HG03139 (cell line): ENCODE data around the gene ESYT2.
"Not testable (repeated sequence)": the region's sequence is repeated elsewhere in the genome, so short reads cannot be mapped to it uniquely, and the experiment has no call there.

ENCODE experiments used
- ATAC-seq: cut with Tn5 transposase; IDR thresholded peaks from one replicate; pipeline ENCODE4 v1.9.1; 2021; ENCODE audit not compliant: unreplicated experiment

The ESYT2 gene

DNA sequence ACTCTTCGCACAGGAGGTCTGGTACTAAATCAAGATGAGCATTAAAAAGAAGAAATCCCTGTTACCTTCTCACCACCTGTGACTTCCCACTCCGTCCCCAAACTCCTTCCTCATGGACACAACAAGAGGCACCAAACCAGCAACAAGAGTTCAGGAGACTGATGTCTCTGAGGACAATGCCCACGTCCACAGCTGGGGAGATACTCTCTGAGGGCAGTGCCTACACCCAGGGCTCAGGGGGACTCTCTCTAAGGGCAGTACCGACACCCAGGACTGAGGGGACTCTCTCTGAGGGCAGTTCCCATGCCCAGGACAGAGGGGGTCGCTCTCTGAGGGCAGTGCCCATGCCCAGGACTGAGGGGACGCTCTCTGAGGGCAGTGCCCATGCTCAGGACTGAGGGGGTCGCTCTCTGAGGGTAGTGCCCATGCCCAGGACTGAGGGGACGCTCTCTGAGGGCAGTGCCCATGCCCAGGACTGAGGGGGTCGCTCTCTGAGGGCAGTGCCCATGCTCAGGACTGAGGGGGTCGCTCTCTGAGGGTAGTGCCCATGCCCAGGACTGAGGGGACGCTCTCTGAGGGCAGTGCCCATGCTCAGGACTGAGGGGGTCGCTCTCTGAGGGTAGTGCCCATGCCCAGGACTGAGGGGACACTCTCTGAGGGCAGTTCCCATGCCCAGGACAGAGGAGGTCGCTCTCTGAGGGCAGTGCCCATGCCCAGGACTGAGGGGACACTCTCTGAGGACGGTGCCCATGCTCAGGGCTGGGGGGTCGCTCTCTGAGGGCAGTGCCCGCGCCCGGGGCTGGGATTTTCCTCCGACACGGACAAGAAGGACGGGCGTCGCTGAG is 125.4 kb downstream of the ESYT2 start:
- ATAC-seq = not testable (repeated sequence)

DNA sequence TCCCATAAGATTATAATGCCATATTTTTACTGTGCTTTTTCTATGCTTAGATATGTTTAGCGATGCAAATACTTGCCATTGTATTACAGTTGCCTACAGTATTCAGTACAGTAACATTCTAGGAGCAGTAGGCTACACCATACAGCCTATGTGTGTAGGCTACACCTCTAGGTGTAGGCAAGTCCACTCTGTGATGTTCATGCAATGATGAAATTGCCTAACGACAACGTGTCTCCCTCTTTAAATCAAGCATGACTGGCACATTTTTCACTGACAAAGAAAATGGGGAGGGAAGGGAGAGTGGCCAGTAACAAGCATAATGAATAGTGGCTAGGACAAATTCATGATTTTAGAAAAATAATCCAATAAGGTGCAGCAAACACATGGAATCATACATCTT is 126.4 kb downstream of the ESYT2 start:
- ATAC-seq = no peak

DNA sequence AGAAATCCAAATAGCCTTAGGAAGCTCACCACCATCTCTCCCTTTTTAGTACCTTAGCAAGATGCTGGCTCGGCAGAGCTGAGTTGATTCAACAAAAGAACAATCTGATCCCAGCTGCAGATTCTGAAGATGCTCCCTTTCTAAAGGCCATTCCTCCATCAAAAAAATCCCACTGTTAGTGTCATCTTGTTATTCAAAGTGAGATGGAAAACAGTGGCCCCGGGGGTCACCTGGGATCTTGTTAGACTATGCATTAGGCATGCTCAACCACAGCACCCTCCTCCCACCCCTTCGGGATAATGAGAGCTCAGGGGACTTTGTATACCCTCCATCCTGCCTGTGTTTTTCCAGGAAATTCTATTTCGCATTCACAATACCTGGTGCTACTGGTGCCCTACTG is 127.1 kb downstream of the ESYT2 start:
- no peak for ATAC-seq

DNA sequence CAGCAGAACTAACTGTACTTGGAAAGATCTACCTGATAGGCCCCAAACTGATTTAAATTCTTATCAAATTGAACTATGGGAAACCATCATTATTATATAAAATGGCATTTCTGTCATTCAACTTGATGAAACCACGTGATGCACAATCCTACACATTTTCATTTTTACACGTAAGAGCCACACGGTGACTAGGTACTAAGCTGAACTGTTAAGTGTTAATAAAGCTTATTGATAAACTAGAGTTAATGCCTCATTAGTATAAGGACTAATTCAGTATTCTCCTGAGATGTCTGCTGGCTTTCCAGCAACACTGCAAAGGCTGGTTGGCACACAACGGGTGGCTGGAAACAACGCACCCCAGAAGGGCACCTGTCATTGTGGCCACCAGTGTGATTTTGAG is 129.3 kb downstream of the ESYT2 start:
- no peak for ATAC-seq

DNA sequence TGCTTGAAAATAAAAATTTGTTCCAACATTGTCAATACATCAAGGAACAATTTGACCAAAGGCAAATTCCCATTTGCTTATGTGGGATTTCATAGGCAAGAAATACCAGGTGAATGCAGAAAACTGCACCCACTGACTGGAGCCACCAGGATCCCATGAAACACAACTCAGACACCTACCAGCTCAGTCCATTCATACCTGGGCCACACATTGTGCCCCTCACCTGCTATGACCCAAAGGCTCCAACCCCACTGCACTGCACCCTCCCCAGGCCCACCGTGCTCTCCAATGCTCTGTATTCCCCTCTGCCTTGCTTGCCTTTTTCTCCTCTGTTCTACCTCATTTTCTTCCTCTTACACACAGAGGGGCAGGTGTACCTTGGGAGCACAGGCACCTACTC is 130.0 kb downstream of the ESYT2 start:
- ATAC-seq = no peak

DNA sequence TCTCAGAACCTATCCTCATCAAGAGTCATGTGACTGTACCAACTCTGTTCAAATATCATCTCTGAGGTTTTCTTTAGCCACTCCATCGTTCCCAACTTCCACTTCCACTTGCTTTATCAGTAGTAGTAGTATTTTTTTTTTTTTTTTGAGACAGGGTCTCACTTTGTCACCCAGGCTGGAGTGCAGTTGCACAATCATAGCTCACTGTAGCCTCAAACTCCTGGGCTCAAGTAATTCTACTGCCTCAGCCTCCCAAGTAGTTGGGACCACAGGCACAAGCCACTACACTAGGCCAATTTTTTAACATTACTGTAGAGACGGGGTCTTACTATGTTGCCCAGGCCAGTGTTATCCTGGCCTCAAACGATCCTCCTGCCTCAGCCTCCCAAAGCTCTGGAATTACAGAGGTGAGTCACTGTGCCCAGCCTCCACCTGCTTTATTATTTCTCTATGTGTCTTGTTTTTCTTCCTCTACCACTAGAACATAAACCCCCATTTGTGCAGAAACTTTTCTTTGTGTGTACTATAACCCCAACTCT is 130.6 kb downstream of the ESYT2 start:
- ATAC-seq = no peak

DNA sequence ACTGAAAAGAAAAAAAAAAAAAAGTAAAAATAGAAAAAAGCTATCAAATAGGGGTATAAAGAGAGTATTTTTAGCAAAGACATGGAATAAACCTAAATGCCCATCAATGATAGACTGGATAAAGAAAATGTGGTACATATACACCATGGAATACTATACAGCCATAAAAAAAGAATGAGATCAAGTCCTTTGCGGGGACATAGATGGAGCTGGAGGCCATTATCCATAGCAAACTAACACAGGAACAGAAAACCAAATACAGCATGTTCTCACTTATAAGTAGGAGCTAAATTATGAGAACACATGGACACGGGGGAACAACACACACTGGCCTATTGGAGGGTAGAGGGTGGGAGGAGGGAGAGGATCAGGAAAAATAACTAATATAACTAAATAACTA is 131.7 kb downstream of the ESYT2 start:
- not testable (repeated sequence) for ATAC-seq

DNA sequence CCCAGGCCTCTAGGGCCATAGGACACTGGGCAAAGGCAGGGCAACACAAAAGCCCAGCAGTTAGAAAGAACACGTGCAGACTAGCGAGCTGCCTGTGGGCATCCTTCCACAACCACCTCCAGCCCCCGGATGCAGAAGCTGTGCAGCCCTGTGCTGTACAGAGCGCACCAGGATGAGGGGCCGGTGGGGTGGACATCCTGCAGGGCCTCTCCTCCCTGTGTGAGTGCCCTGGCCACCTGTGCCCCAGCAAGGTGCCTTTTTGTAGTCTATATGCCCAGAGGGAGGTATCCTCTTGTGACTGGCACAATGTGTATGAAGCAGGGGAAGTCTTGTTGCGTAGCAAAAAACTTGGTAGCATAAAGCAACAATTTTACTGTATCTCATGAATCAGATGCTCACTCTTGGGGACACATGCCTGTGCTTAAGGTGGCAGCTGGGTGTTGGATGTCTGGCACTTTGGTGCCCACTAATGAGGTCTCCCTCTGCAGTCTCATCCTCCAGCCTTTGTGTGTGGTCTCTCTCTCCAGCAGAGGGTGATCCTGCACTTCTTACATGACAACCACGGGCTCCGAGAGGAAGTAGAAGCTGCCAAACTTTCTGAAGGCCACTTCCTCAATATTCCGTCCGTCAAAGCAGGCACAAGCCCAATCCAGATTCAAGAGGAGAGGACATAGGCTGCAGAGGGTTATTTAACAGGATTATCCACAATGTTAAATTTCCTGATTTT is 133.4 kb downstream of the ESYT2 start:
- ATAC-seq = peak; percentile 72

DNA sequence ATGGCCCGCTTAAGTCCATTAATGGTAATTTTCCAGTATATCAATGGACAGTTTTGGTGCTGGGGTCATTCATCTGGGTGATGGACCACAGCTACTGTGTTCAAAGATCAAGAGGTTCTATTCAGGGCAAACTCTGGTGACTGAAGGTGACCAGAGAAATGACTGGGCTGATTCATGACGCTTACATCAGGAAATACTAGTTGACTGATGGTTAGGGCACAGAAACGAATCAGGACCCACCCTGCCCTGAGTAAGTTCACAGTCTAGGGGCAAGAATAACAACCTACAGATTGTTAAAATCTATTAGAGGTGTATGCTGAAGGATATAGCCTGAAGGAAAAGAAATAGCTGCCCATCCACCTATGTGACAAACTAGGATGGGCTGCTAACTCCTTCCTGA is 134.3 kb downstream of the ESYT2 start:
- no peak for ATAC-seq

DNA sequence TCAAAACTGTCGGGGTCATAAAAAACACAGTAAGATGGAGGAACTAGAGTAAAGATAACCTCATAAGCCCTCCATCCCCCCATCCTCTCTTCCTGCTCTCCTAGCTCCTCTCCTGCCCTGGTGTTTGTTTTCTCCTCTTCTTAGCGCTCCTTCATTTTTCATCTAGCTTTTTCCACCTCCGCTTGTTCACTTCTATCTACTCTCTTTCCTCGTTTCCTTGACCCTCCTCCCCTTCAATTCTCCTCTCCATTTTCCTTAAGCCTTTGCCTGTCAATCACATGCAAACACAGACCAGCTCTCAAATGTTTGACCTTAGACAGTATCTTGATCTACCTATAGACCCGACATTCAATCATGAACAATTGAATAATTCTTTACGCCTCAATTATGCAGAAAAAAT is 134.7 kb downstream of the ESYT2 start:
- ATAC-seq = no peak

DNA sequence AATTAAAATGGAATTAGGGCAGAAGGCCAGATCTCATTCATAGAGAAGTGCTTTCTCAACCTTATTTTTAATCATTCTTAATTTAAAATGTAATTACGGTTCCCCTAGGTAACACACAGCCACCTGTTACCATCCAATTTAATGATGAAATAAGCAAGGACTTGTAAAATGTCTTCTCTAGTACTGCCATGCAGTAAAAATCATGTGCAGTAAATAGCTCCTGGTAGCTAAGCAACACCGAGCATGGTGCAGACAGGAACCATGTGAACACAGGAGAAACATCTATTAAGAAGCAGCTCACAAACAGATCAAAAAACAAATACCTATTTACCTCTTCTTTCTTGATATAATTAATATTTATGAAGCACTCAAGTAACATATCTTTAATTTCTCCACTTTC is 139.8 kb downstream of the ESYT2 start:
- no peak for ATAC-seq

DNA sequence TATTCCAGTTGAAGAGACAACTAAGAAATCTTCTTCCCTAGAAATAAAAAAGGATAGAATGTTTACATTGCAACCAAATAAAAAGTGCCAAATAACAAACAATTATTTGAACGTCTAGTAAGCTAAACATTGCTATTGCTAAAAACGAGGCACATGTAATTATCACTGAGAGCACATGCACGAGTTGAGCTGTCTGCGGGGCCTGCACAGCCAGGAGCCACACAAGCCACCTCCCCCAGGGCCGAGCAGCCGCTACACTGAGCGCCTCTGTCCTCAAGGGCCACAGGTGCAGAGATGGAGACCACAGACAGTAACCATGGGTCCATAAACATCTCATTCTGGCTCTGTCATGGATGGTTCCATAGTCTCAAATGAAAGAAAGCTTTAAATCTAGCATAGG is 141.9 kb downstream of the ESYT2 start:
- ATAC-seq = no peak

DNA sequence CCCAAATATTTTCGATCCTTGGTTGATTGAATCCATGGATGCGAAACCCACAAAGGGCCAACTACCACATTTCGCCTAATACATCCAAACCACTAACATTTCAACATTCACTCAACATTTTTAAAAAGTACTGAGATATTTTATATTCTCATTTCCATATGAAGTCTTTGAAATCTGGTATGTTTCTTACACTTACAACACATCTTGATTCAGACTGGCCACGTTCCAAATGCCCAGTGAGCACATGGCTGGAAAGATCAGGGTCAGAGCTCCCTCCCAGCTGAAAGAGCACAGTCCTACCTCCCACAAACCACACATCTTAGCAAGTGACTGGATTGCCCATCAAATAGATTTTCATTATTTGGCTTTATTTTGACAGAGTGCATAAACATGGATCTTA is 143.6 kb downstream of the ESYT2 start:
- ATAC-seq = no peak

DNA sequence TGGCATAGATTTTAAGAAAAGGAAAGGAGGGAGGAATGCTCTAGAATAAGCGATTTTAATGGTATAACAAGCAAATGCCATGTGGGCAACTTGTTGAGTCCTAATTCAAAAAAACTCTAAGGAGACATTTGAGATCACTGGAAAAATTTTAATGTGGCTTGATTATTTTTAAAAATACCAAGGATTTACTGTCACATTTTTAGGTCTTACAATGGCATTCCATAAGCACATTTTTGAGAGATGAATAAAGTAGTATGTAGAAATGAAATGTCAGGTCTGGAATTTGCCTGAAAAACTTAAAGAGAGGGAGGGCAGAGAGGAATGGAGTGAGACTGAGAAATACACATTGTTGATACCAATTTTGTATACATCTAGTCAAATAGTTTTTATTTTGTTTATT is 145.0 kb downstream of the ESYT2 start:
- ATAC-seq = no peak

DNA sequence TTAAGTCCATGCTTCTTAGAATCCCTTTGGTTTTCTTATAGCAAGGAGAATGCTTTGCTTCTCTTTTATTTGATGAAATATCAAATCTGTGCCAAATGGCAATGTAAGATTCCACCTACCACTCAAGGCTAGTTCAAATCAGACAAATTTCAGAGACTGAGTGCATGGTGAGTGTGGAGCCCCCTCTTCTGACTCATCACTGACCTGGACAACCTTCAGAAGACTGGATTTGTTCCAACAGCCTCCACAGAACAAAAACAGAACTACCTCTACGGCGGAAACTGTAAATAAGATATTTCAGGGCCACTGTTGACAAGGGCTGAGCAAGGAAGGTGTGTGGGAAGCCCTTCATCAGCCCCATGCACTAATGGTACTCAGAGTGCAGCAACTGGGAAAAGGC is 145.8 kb downstream of the ESYT2 start:
- ATAC-seq = no peak

DNA sequence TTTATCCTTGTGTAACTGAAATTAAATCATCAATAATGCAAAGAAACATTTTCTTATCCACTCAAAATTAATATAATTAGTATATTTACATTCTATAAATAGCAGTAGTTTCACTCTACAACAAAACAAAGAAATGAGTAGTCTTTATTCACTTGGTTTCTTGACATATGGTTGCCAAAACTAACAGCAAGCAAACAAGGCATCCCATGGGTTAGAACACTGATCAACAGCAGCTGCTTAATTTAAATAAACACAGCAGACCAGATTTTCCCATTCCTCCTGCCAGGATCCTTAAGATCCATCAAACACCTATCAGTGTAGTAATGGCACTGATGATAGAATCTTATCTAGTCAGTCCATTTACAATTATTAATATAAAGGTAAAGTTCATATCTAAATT is 146.9 kb downstream of the ESYT2 start:
- ATAC-seq = no peak
